Neural progenitor cell (in vitro differentiated cells): ENCODE results near the gene TRIM58.

Source experiments
- EZH2 ChIP-seq: fragments of 200-600 bp; sonication (generic); IDR thresholded peaks from 2 replicates; pipeline ENCODE4 v1.6.1; 2017; ENCODE audit warnings: antibody characterized with exemption, mild to moderate bottlenecking, moderate library complexity
- EZH2phosphoT487 ChIP-seq: fragments of 200-600 bp; sonication (generic); IDR thresholded peaks from 2 replicates; pipeline ENCODE4 v1.6.1; 2017; ENCODE audit warnings: antibody characterized with exemption
- TF ChIP-seq, protein P1 (sequence below): fragments of 200-600 bp; sonication (generic); IDR thresholded peaks from 2 replicates; pipeline ENCODE4 v1.5.1; 2017; ENCODE audit warnings: antibody characterized with exemption, mild to moderate bottlenecking

DNA sequence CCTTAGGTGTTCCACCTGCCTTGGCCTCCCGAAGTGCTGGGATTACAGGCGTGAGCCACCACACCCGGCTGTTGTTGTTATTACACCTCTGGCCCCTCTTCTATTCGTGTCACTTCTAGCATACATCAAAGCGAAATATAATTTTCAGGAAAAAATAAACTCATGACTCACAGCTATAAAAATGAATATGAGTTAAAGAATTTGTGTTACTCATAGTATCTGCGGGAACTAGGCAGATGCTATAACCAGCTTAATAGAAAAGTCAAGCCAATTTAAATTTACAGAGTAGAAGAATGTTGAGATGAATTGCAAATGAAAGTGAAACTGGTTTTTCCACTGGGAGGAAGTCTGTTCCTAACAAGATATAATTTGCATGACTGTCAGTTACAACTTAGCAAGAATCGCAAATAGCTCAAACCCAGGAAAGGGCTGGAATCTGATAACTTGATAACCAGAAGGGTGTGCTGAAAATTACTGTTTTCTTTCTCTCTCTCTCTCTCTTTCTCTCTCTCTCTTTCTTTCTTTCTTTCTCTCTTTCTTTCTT, 49.6 kb downstream of the TRIM58 start:
- TF ChIP-seq, protein P1, sequence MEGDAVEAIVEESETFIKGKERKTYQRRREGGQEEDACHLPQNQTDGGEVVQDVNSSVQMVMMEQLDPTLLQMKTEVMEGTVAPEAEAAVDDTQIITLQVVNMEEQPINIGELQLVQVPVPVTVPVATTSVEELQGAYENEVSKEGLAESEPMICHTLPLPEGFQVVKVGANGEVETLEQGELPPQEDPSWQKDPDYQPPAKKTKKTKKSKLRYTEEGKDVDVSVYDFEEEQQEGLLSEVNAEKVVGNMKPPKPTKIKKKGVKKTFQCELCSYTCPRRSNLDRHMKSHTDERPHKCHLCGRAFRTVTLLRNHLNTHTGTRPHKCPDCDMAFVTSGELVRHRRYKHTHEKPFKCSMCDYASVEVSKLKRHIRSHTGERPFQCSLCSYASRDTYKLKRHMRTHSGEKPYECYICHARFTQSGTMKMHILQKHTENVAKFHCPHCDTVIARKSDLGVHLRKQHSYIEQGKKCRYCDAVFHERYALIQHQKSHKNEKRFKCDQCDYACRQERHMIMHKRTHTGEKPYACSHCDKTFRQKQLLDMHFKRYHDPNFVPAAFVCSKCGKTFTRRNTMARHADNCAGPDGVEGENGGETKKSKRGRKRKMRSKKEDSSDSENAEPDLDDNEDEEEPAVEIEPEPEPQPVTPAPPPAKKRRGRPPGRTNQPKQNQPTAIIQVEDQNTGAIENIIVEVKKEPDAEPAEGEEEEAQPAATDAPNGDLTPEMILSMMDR = no peak
- TF ChIP-seq EZH2phosphoT487 (no peak), EZH2 (no peak)
